CD4-positive, alpha-beta T cell (primary cell): ENCODE measurements around the gene ADCYAP1R1. TPM values are rescaled to one million over a fixed set of nuclear protein-coding genes. Genes with fewer than 3 reads are reported as not detected.

Experiments
- ATAC-seq: fragments of 200-7000 bp; cut with Tn5 transposase; one replicate; pipeline ENCODE4 v1.10.0; 2022; ENCODE audit warnings: mild to moderate bottlenecking; ENCODE audit not compliant: poor library complexity
- CTCF ChIA-PET: fragments of 350-600 bp; sonication (Branson Sonifier 250); formaldehyde crosslinking; loops from one replicate; lab custom pipeline; 2021; ENCODE audit warnings: antibody characterized with exemption, inconsistent platforms; lab: Charles Lee
- POLR2A ChIA-PET: fragments of 350-600 bp; sonication (Branson Sonifier 250); formaldehyde crosslinking; loops from one replicate; lab custom pipeline; 2021; ENCODE audit warnings: antibody characterized with exemption, inconsistent platforms; lab: Charles Lee
- DNase-seq, 14 experiments: peaks; one replicate each; pipeline ENCODE4 v3.0.0-alpha.2; 2013 to 2020; ENCODE audit warnings: mixed read lengths in 2 of 14
- H3K27ac ChIP-seq, 2 donors: one replicate each; pipeline versions ENCODE4 v1.5.1 to v1.7.0; 2013; ENCODE audit warnings: low read length in 2 of 2, low read depth in 1 of 2, mild to moderate bottlenecking in 1 of 2
- H3K27me3 ChIP-seq, 2 experiments: 1 replicate in 1 of 2; 2 replicates in 1 of 2; pipeline versions ENCODE4 v1.6.1 to v1.7.0; 2013; ENCODE audit warnings: low read length in 2 of 2, control low read depth in 1 of 2, mild to moderate bottlenecking in 1 of 2, moderate library complexity in 1 of 2; ENCODE audit not compliant: insufficient read depth in 2 of 2, control insufficient read depth in 1 of 2
- H3K36me3 ChIP-seq: one replicate; pipeline ENCODE4 v1.6.1; 2013; ENCODE audit warnings: low read length, control low read depth; ENCODE audit not compliant: insufficient read depth
- H3K4me1 ChIP-seq: one replicate; pipeline ENCODE4 v1.6.1; 2013; ENCODE audit warnings: low read length, control low read depth; ENCODE audit not compliant: insufficient read depth
- H3K4me3 ChIP-seq: one replicate; pipeline ENCODE4 v1.5.1; 2013; ENCODE audit warnings: mild to moderate bottlenecking, low read length, moderate library complexity
- H3K9me3 ChIP-seq, 2 experiments: 1 replicate in 1 of 2; 2 replicates in 1 of 2; pipeline versions ENCODE4 v1.6.1 to v1.7.0; 2013; ENCODE audit warnings: low read length in 2 of 2, mild to moderate bottlenecking in 2 of 2, control low read depth in 1 of 2, moderate library complexity in 1 of 2; ENCODE audit not compliant: control insufficient read depth in 1 of 2, insufficient read depth in 1 of 2
- H3K27ac Mint-ChIP-seq: one replicate; pipeline ENCODE4 v1.8.0; 2020; ENCODE audit warnings: mixed read lengths
- H3K27me3 Mint-ChIP-seq: one replicate; pipeline ENCODE4 v1.8.0; 2021; ENCODE audit warnings: mixed read lengths
- H3K36me3 Mint-ChIP-seq: one replicate; pipeline ENCODE4 v1.8.0; 2021; ENCODE audit warnings: low read depth, mixed read lengths
- H3K4me1 Mint-ChIP-seq: one replicate; pipeline ENCODE4 v1.8.0; 2021; ENCODE audit warnings: low read depth, mixed read lengths
- H3K4me3 Mint-ChIP-seq: one replicate; pipeline ENCODE4 v1.8.0; 2020; ENCODE audit warnings: mild to moderate bottlenecking, mixed read lengths
- H3K9me3 Mint-ChIP-seq: one replicate; pipeline ENCODE4 v1.8.0; 2020; ENCODE audit warnings: mixed read lengths
- intact Hi-C, 2 experiments: fragments of 100-400 bp; cut with DNase I in 1 of 2; cut with micrococcal nuclease in 1 of 2; formaldehyde crosslinking; loops; one replicate each; pipeline versions ENCODE4 v1.15.1 to v1.9.0; 2023 to 2025; cut with DNase I, micrococcal nuclease
- total RNA-seq, 174 experiments: library from RNA in 2 of 174; stranded (reverse) in 2 of 174; gene quantifications; one replicate each; pipeline ENCODE4 v1.2.3 and lab custom pipeline; 2021 to 2026
- TF ChIP-seq, protein P1 (sequence below): fragments of 200-600 bp; IDR thresholded peaks from one replicate; pipeline ENCODE4 v1.8.0; 2022; ENCODE audit warnings: antibody characterized with exemption, mild to moderate bottlenecking

The ADCYAP1R1 gene
- total RNA-seq, 2 experiments from 2014 or later, result not detected

DNA sequence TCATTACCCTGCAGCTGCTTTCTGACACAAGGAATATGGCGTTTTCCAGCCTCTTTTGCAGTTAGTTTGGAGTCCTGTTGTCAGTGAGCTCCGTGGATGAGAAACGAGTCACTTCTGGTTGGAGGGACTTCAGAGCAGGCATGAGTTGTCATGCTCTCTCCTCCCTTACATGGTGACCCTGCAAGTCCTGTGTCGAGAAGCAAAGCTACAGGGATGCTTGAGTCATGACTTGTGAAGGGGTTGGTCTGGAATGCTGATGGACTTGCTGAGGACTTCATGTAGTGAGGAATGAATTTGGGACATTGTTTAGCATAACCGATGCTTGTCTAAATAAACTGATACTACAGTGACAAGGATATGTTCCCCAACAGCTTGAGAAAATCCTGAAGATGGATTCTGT is 108.8 kb downstream of the ADCYAP1R1 start:
- no peaks in the 10 kb centered on the region for H3K36me3 ChIP-seq
- Mint-ChIP-seq H3K4me3 (no peak overlapping the region), H3K36me3 (no peaks in the 10 kb centered on the region), H3K27ac (no peak overlapping the region), H3K27me3 (peaks cover 9% of the 10 kb centered on the region), H3K9me3 (peaks cover 3% of the 10 kb centered on the region), H3K4me1 (no peaks in the 10 kb centered on the region)
- CTCF ChIA-PET, result no interaction called here
- peaks cover 0 to 3% of the 10 kb centered on the region in 2 experiments for H3K9me3 ChIP-seq
- H3K27me3 ChIP-seq, result peaks cover 2 to 4% of the 10 kb centered on the region in 2 experiments
- H3K4me1 ChIP-seq, result no peaks in the 10 kb centered on the region
- H3K27ac ChIP-seq, result no peak overlapping the region
- ATAC-seq, result no peak
- no peak for DNase-seq
- TF ChIP-seq, protein P1, sequence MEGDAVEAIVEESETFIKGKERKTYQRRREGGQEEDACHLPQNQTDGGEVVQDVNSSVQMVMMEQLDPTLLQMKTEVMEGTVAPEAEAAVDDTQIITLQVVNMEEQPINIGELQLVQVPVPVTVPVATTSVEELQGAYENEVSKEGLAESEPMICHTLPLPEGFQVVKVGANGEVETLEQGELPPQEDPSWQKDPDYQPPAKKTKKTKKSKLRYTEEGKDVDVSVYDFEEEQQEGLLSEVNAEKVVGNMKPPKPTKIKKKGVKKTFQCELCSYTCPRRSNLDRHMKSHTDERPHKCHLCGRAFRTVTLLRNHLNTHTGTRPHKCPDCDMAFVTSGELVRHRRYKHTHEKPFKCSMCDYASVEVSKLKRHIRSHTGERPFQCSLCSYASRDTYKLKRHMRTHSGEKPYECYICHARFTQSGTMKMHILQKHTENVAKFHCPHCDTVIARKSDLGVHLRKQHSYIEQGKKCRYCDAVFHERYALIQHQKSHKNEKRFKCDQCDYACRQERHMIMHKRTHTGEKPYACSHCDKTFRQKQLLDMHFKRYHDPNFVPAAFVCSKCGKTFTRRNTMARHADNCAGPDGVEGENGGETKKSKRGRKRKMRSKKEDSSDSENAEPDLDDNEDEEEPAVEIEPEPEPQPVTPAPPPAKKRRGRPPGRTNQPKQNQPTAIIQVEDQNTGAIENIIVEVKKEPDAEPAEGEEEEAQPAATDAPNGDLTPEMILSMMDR, result no peak
- POLR2A ChIA-PET, result no interaction called here
- no peak overlapping the region for H3K4me3 ChIP-seq
- intact Hi-C loops, result no loop called here

Other genes with a start within 250 kb of the ADCYAP1R1 start
- under 1 TPM; 0.17 to 0.22 TPM for gene AQP1, start 140.5 kb upstream of the ADCYAP1R1 start, total RNA-seq
- not detected for gene GHRHR, start 88.4 kb upstream of the ADCYAP1R1 start, total RNA-seq